Measurements from ENCODE around the gene SPOCD1. TPM values are rescaled to one million over a fixed set of nuclear protein-coding genes. Genes with fewer than 3 reads are reported as not detected.

Gene SPOCD1
- polyA plus RNA-seq, 3 donors, result not detected

DNA sequence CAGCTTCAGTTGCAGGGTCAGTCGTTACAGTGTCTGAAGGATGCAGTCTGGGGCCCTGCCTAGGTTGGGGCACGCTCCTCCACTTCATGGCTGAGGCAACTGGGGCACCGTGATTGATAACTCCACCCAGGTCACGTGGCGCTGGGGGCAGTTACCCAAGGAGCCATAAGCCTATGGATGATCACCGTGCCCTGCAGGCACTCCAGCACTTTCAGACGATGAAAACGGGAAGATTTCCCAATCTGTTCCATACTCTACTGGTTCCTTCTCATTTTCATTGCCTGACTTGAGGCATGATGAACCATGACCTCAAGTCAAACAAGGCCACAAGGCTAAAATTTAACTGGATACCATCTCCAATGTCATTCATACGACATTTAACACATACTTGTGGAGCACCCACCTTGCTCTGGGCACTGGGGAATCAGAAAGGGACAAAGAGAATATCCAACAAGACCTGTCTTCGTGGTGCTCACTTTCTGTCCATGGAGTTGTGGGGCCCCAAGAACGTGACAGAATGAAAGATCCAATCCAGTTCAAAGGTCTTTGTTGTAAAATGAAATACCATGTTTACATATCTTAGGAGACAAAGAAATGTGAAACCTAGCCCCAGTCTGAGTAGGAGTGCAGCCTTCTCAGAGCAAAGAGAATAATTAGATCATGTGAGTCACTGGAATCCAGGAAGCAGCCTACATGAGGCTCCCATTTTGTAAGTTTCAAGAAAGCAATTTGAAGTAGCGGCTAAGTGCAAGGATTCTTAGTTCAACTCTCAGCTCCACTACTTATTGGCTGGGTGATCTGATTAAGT is 39.4 kb upstream of the SPOCD1 start:
- 86% methylated on average over 9 of the region's 12 CpGs for WGBS (ENCODE audit: insufficient coverage)
- Histone ChIP-seq H3K27ac (ENCODE audit: low read depth in 1 of 2, low read length in 2 of 2) (no peak overlapping the region), H3K36me3 (replicated peaks in 1 of 2; ENCODE audit: control insufficient read depth in 1 of 2, insufficient read depth in 2 of 2, low read length in 2 of 2) (no peaks in the 10 kb centered on the region), H4K20me1 (ENCODE audit: insufficient read depth, low read length) (no peaks in the 10 kb centered on the region), H3K4me1 (ENCODE audit: control insufficient read depth in 1 of 2, insufficient read depth in 2 of 2, low read length in 2 of 2) (no peaks in the 10 kb centered on the region), H3K9me3 (replicated peaks in 1 of 2; ENCODE audit: control insufficient read depth in 1 of 2, insufficient read depth in 1 of 2, low read length in 2 of 2) (no peaks in the 10 kb centered on the region), H3K27me3 (ENCODE audit: control insufficient read depth in 2 of 2, insufficient read depth in 2 of 2, low read length in 2 of 2) (no peaks in the 10 kb centered on the region), H2AFZ (ENCODE audit: insufficient read depth, low read depth, low read length, poor library complexity, severe bottlenecking) (no peak overlapping the region), H3K79me2 (ENCODE audit: insufficient read depth, low read length) (no peaks in the 10 kb centered on the region), H3K9ac (ENCODE audit: insufficient read depth, low read length, poor library complexity, severe bottlenecking) (no peak overlapping the region), H3K4me2 (replicated peaks; ENCODE audit: extremely low read depth, low read length, poor library complexity, severe bottlenecking) (no peak overlapping the region), H3K4me3 (replicated peaks in 1 of 3; ENCODE audit: low read depth in 2 of 3, low read length in 3 of 3) (no peak overlapping the region)
- intact Hi-C loops (cut with micrococcal nuclease), result no loop called here
- Mint-ChIP-seq H3K27ac (no peak overlapping the region), H3K27me3 (ENCODE audit: low read depth in 3 of 3) (peaks cover 0 to 3% (median 2%) of the 10 kb centered on the region in 3 donors), H3K9me3 (no peaks in the 10 kb centered on the region), H3K36me3 (no peaks in the 10 kb centered on the region), H3K4me3 (no peak overlapping the region), H3K4me1 (no peaks in the 10 kb centered on the region)
- TF ChIP-seq, protein P1, sequence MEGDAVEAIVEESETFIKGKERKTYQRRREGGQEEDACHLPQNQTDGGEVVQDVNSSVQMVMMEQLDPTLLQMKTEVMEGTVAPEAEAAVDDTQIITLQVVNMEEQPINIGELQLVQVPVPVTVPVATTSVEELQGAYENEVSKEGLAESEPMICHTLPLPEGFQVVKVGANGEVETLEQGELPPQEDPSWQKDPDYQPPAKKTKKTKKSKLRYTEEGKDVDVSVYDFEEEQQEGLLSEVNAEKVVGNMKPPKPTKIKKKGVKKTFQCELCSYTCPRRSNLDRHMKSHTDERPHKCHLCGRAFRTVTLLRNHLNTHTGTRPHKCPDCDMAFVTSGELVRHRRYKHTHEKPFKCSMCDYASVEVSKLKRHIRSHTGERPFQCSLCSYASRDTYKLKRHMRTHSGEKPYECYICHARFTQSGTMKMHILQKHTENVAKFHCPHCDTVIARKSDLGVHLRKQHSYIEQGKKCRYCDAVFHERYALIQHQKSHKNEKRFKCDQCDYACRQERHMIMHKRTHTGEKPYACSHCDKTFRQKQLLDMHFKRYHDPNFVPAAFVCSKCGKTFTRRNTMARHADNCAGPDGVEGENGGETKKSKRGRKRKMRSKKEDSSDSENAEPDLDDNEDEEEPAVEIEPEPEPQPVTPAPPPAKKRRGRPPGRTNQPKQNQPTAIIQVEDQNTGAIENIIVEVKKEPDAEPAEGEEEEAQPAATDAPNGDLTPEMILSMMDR (IDR thresholded peaks at IDR 0.05), result no peak
- no peak for DNase-seq

DNA sequence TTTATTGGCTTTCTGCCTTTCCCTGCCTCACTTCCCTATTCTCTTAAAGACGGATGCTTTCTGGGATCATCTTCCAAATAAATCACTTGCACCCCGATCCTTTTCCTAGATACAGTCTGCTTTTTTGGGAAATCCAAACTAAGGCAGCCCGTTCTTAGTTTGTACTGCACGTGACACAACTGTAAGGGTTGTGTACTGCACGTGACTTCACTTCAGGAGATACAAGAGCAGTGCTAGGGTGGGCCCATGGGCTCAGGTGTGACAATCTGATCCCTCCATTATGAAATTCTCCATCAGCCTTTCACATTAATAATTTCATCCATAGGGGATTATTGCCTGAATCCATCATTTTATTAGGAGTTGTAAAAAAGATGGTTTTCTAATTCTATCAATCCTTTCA is 33.8 kb upstream of the SPOCD1 start:
- TF ChIP-seq, protein P1 (IDR thresholded peaks at IDR 0.05), result no peak
- Mint-ChIP-seq H3K4me3 (no peak overlapping the region), H3K9me3 (peaks cover 0 to 2% (median 0%) of the 10 kb centered on the region in 7 donors), H3K27me3 (ENCODE audit: low read depth in 3 of 3) (peaks cover 0 to 10% (median 0%) of the 10 kb centered on the region in 3 donors), H3K27ac (no peak overlapping the region), H3K4me1 (peaks cover 15% of the 10 kb centered on the region), H3K36me3 (no peaks in the 10 kb centered on the region)
- Histone ChIP-seq H3K4me3 (replicated peaks in 1 of 3; ENCODE audit: low read depth in 2 of 3, low read length in 3 of 3) (no peak overlapping the region), H3K9me3 (replicated peaks in 1 of 2; ENCODE audit: control insufficient read depth in 1 of 2, insufficient read depth in 1 of 2, low read length in 2 of 2) (no peaks in the 10 kb centered on the region), H3K9ac (ENCODE audit: insufficient read depth, low read length, poor library complexity, severe bottlenecking) (no peak overlapping the region), H3K27ac (ENCODE audit: low read depth in 1 of 2, low read length in 2 of 2) (no peak overlapping the region), H3K36me3 (replicated peaks in 1 of 2; ENCODE audit: control insufficient read depth in 1 of 2, insufficient read depth in 2 of 2, low read length in 2 of 2) (no peaks in the 10 kb centered on the region), H3K4me1 (ENCODE audit: control insufficient read depth in 1 of 2, insufficient read depth in 2 of 2, low read length in 2 of 2) (peaks cover 5 to 6% of the 10 kb centered on the region in 2 donors), H3K4me2 (replicated peaks; ENCODE audit: extremely low read depth, low read length, poor library complexity, severe bottlenecking) (no peak overlapping the region), H4K20me1 (ENCODE audit: insufficient read depth, low read length) (no peaks in the 10 kb centered on the region), H3K79me2 (ENCODE audit: insufficient read depth, low read length) (no peaks in the 10 kb centered on the region), H3K27me3 (ENCODE audit: control insufficient read depth in 2 of 2, insufficient read depth in 2 of 2, low read length in 2 of 2) (no peaks in the 10 kb centered on the region), H2AFZ (ENCODE audit: insufficient read depth, low read depth, low read length, poor library complexity, severe bottlenecking) (no peak overlapping the region)
- 82% methylated on average over 4 of the region's 5 CpGs for WGBS (ENCODE audit: insufficient coverage)
- intact Hi-C loops (cut with micrococcal nuclease), result no loop called here
- DNase-seq, result no peak

All from CD14-positive monocyte (primary cell).